Activated effector memory CD4-positive, alpha-beta T cell treated with Interleukin-2 at 50 U/mL for 16 hours (primary cell): Measurements from ENCODE around the gene XPNPEP2.

ENCODE experiments used
- DNase-seq: peaks from one replicate; pipeline ENCODE4 v3.0.0-alpha.2; 2020

The XPNPEP2 gene

DNA sequence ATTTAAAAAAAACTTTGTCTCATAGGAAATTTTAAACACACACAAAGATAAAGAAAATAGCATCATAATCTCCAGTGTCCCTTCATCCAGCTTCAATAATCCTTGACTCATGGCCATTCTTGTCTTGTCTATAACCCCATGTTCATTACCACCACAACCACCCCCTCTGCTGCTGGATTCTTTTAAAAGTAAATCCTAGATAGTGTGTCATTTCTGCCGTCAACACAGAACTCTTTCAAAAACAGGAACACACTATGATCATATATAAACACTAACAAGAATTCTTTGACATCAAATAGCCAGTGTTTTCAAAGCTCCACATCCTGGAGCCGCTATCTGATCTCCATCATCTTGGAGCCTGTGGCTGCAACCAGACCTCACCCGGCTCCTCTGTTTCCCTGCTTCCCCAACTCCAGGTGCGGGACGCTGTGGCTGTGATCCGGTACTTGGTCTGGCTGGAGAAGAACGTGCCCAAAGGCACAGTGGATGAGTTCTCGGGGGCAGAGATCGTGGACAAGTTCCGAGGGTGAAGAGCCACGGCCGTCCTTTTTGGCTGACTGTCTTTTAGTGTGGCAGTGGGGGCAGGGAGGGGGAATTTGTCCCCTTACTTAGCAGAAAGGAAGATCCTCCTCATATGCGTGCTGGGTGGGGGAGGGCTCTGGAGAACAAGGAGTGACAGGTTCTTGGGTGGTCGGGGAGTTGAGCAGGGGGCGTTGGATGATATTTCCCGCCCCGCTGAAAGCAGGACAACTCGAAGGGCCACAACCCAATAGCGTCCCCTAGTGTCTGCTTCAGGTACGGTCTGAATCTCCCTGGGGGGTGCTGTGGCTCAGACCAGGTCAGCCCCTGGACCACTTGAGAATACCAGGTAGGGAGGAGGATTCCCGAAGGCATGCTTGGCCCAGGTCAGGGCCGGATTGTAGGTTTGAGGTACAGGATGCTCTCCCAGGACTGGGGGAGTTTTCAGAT lies 15.6 kb downstream of the XPNPEP2 start:
- DNase-seq, result no peak

DNA sequence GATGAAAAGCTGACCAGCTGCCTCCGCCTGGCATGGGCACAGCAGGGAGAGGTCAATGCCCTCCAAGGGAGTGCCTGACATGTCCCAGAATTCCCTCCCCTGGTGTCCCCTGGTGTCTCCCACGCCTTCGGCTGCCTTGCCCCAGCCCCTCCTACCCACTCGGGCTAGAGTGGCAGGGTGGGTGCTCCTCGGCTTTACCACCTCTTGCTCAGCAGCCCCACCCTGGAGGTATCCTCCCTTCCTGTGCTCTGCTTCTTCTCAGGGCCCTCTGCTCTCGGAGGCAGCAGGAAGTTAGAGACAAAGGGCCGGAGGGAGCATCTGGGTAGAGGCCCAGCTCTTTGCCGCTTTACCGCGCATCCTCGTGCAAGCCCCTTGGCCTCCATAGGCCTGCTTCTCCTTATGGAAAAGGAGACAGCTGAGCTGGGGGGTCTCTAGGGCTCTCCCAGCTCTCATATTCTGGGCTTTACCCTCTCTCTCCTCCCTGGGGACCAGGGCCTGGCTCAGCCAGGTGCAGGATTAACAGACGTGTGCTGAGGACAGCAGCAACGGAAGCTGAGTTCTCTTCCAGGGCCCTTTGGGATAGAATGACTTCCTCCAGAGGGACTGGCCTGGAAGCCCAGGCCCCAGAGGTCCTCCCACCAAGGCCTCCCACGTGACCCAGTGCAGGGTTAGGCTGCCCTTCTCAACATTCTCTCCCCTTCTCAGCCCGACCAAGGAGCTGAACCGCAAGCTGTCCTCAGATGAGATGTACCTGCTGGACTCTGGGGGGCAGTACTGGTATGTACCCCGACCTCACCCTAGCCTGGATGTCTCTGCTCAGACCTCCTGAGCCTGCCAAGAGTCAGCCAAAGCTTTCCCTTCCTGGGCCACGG lies 17.2 kb downstream of the XPNPEP2 start:
- DNase-seq, result peak; percentile 33

DNA sequence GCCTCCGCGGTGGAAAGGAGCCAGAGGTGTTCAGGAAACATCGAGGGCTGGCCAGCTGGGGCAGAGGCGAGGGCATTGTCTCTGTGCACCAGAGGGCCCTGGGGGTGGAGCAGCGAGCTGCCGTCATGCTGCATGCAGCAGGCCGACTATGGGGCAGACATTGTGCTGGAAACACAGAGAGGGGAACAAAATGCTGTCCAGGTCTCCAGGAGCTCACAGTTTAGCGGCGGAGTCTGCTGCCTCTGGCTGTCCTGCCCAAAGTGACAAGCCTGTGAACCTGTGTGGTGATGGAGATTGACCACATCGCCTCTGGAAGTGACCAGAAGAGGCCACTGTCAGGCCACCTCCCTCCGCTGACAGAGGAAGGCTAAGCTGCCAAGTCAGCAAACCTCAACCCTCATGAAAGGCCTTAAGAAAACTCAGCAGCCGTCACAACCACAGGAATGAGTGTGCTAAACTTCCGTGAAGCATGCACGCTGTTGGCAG lies 20.8 kb downstream of the XPNPEP2 start:
- peak; percentile 44 for DNase-seq

DNA sequence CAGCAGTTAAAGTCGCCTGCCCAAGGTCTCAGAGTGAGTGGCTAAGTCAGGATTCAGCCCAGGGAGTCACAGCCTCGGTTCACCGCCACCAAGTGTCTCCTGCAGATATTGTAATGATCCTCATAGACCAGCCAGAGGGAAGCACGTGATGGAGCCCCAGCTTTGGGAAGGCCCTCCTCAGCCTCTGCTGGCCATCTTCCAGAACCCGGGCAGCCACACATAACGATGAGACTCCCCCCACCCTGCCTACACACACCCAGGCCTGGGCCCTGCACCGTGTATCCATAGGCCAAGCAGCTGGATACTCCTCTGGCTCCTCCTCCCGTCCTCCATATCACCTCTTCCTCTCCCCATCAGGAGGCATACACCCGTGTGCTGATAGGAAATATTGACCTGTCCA lies 21.4 kb downstream of the XPNPEP2 start:
- DNase-seq, result no peak

DNA sequence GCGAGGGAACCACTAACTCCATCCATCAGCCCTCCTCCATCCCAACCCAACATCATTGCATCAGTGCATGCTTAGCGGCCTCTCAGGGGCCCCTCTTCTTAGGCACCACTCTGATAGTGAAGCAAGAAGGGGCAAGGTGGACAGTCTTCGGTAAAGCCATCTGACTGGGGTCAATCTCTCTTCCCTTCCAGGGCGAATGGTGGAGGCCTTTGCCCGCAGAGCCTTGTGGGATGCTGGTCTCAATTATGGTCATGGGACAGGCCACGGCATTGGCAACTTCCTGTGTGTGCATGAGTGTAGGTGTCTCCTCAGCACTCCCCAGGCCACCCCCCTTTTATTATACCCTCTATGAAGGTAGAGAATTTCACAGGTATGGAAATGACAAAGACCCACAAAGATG lies 22.2 kb downstream of the XPNPEP2 start:
- no peak for DNase-seq

DNA sequence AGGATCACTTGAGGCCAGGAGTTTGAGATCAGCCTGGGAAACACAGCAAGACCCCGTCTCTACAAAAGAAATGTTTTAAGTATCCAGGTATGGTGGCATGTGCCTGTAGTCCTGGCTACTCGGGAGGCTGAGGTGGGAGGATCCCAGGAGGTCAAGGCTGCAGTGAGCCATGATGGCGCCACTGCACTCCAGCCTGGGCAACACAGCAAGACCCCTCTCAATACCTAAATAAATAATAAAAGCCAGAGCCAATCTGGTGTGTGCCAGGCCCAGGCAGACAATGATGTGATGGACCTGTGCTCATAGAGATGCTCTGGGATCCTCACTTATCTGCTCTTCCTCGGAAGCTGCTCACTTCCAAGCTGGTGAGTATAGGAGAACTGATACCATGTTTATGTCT lies 22.8 kb downstream of the XPNPEP2 start:
- DNase-seq, result no peak

DNA sequence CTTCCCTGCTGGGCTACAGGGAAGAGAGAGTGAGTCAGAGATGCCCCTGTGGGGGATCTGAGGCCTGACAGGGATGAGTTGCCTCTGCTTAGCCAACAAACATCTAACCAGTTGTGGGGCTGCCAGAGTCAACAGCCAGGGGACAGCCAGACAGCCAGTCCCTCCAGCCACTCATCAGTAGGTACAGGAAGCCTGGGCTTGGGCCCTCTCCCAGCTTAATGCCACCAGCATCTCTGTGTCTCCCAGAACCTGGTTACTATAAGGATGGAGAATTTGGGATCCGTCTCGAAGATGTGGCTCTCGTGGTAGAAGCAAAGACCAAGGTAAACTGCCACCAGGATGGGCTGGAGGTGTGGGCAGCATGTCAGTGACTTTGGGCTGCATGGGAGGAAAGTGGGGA lies 23.7 kb downstream of the XPNPEP2 start:
- no peak for DNase-seq

DNA sequence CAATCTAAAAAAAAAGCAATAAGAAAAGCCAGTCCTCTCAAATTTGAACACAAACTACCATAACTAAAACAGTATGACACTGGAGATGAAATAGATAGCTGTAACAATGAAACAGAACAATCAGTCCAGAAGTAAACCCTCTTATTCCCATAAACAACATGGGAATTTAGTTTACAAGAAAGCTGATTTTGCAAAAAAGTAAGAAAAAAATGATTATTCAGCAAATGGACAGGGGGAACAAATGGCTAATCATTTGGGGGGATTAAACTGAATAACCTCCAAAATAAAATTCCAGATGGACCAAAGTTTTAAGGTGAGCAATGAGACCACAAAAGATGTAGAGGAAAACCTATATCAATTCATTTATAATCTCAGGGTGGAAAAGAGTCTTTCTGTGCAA lies 24.9 kb downstream of the XPNPEP2 start:
- no peak for DNase-seq

DNA sequence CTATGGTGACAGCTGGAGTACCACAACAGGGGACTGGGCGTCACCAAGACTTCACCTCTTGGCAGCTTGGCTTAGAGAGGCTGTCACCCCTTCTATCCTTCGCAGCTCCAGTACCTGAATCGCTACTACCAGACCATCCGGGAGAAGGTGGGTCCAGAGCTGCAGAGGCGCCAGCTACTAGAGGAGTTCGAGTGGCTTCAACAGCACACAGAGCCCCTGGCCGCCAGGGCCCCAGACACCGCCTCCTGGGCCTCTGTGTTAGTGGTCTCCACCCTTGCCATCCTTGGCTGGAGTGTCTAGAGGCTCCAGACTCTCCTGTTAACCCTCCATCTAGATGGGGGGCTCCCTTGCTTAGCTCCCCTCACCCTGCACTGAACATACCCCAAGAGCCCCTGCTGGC lies 29.4 kb downstream of the XPNPEP2 start:
- DNase-seq, result no peak

DNA sequence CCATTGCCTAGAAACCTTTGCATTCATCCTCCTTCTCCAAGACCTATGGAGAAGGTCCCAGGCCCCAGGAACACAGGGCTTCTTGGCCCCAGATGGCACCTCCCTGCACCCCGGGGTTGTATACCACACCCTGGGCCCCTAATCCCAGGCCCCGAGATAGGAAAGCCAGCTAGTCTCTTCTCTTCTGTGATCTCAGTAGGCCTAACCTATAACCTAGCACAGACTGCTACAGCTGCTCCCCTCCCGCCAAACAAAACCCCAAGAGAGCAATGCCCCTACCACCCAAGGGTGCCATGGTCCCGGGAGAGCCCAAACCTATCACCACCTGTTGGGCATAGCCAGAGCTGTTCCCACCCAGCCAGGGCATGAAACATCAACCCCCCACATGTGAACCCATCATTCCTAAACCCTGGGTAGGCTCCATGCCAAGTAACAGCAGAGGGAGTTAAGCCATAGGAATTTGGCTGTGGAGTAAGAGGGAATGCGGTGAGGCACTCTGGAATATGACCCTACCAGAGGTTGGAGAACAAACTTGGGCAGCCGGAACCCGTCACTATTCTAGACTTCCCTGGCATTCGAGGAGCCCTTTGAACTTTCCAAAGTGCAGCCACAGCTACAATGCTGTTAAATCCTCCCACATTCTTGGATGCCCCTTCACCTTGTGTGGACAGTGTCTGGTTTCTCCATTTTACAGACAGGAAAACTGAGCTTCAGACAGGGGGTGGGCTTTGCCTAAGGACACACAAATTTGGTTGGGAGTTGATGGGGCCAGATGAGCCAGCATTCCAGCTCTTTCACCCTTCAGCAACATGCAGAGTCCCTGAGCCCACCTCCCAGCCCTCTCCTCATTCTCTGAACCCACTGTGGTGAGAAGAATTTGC lies 30.0 kb downstream of the XPNPEP2 start:
- no peak for DNase-seq

DNA sequence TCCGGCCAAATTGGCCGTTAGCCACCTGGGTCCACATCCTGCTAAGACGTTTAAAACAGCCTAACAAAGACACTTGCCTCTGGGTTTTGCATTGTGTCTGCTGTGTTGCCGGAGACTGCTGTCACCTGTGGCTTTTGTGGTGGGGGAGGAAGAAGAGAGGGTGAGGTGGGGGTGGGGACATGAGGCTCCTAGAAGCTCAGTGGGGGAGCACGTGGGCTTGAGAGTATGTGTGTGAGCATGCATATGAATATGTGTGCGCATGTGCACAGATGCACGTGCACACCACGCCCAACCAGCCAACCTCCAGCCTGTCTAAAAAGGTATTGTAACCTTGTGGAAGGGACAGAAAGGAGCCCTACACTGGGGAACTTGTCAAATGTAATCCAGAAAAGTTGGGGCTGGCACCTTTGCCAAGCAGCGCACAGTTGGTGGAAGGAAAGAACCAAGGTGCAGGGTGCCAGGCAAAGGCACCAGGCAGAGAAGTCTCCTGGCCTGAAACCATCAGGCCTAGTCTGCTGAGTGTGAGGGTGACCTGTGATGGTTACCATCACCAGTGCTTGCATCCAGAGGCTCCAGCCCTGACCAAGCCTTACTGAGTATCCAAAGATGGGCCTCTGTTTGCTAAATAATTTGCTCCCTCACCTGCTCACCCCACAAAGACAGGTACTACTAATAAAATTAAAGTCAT lies 30.8 kb downstream of the XPNPEP2 start:
- DNase-seq, result peak; percentile 66

DNA sequence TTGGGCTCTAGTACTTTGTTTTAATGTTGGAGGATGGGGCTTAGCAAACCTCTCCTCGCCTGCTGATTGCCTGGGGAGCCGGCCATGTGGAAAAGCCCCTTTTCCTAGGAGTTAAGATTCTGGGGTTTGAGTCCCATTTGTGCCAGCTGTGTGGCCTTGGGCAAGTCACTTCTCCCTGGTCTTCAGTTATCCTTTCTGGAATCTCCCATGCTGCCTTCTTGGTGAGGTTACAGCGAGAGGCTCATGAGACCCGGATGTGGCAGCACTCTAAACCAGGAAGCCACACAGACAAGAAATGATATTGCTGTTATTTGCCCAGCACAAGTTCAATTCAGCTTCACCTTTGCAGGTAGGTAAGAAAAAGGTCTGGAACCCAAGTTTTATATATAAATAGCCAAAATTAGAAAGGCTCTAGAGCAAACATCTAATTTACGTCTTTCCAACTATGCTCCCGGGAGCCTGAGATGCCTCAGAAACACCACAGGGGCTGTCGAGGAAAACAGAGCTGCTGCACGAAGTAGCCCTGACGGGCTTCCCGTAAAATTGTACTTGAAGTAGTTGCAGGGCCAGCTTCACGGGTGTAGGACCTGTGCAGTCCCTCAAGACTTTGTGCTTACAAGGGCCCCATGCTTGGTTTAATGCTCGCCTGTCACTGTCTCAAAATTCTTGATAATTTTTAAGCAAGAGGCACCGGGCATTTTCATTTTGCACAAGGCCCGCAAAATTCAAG lies 32.7 kb downstream of the XPNPEP2 start:
- no peak for DNase-seq

DNA sequence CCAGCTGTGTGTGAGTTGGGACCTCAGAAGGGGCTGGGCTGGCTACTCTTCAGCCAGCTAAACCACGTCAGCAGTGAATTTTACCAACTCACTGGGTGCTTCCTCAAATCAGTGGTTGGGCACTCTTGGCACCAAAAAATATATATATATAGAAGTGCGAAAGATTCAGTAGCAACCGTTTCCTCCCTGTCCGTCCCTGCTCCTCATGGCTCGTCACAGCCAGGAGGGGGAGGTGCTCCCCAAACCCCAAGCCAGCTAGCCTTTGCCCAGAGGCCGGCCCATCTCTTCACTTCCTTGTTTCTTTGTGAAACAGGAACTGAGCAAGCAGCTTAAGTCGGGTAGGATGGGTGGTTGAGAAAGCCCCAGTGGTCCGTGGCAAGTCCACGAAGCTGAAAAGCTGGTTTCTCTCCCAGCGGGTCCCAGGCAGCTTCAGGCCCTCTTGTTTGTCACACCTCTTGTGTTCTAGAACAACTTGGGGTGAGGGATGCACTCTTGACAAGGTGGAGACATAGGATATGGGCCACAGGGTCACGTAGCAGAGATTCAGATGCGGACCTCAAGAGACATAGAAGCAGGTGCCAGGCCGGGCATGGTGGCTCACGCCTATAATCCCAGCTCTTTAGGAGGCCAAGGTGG lies 34.1 kb downstream of the XPNPEP2 start:
- no peak for DNase-seq

DNA sequence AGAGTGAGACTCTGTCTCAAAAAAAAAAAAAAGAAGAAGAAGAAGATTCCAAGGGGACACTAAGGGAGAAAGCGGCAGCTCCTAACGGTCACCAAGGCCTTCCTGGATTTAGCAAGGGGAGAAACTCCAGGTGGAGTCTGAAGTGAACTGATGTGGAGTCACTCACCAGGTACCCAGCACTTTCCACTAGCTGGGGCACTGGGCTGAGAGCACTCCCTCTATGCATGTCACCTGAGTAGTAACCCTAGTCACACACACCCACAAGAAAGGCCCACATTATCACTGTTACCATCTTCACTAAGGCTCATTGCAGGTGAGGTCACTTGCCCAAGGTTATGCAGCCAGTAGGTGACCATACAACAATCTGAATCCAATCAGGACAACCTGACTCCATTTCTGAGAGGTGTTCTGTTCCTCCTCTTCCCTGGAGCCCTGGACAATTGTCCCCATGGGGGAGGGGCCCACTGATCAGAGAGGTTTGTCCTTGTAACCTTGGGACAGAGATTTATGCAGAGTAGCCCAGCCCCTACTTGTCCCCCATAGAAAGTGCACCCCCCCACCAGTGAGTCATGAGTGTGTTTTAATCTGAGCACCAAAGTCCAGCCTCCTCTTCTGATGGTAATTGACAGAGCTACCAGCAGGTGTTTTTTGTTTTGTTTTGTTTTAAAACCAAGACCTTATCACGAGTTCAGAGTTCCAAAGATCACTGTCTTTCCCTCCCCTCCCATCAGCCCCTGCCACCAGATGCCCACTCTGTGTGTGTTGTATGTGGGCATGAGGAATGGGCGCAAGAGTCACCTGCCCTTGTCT lies 35.1 kb downstream of the XPNPEP2 start:
- no peak for DNase-seq

DNA sequence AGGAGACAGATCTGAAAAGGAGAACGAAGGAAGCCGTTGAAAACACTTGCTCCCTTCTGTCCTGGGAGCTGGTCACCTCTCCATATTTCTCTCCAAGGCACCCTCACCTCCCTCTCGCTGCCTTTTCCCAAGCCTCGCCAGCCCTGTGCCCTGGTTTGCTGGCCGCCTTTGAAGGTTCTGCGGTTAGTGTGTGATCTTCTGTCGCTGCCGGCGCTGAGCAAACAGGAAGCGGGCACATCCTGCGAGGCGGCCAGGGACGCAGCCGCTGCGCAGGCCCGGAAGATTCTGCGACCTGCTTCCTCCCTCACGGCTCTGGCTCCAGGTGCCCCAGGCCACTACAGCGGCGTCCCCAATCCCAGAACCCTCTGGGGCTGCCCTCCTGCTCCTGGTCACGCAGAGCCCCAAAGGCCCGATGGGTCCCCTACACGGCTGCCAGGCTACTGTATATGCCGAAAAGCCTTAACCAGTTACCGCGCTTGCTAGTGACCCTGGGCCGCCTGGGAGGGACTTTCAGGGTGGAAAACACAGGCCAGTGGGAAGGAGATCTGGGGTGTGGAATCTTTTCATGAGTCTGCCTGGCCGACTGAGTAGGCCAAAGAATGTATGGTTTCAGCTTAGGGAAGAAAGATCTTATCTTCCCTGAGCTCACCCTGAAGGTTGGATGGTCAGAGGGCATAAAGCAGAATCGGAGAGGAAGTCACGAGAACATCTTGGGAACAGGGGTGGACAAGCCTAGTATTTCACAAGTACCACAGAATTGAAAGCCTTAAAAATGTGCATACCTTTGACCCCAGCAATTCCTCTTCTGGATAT lies 38.6 kb downstream of the XPNPEP2 start:
- DNase-seq, result peak; percentile 69

DNA sequence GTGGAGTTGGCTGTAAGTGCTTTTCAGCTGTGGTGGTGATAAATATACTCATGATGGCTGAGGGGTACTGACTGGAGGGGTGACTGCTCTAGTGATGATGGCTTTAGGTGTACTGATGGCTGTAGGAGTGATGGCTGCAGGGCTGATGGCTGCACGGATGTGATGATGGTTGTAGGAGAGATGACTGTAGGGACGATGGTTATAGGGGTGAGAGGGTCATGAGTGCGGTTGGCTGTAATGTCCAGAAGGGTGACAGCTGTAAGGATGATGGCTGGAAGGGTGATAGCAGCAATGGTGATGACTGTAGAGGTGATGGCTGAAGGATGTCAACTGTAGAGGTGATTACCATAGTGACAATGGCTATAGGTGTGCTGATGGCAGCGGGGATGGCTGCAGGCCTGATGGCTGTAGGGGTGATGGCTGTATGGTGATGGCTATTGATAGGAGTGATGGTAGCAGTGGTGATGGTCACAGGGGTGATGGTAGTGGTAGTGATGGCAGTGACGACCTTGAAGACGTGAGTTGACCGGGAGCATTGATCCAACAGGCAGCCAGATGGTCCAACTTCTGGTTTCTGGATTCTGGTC lies 40.4 kb downstream of the XPNPEP2 start:
- DNase-seq, result no peak

DNA sequence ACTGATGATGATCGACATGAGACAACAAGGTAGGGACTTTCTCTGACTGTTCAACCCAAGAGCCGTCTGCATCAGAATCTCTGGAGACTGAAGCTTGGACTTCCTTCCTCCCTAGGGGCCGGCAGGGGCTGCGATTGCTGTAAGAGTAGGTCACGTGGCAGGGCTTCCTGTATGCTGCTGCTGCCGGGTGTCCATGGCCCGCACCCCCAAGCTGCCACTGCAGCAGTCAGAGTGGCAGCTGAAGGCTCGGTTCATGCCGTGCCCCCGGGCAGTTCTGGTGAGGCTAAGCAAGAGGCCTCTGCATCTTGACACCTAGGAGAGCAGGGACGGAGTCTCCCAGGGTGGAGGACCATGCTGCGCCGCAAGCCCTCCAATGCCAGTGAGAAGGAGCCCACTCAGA lies 41.0 kb downstream of the XPNPEP2 start, which contains the start of gene SASH3:
TSS of gene SASH3 (plus strand) at position 203 of the 400 bp plus-strand sequence. CDS start at position 352, 149 bp downstream.
- DNase-seq, result peak; percentile 57

DNA sequence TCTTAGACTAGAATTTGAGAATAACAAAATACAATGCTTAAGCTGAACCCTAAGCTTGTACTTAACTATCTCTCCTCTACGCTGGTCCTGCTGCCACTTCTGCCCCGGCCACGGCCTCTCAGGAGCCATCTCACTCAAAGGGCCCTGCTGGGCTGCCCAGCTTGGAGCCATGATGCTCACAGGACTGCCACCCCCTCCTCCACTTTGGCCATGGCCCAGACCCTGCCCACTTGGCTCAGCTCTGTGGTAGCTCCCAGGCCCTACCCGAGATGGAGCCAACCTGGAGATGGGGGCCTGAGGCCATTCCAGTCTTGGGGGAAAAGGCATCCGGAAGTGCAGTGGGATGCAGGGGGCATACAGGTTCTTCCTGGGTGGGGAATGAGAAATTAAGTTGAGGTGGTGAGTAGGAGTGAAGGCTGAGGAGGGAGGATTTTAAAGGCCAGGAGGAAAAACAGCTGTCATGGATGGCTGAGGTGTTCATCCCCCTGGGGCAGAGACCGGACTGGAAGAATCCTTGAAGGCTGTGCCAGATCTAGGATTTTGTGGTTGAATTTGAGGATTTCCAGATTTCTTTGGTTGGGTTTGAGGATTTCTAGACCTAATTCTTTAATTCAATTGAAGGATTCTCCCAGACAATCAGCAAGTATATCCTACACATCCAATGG lies 41.8 kb downstream of the XPNPEP2 start:
- DNase-seq, result no peak
